Loucy (cell line): ENCODE data around the gene PAFAH1B2.

Source experiments
- H2AFZ ChIP-seq: fragments of 200-600 bp; sonication (generic); 2 replicates; pipeline ENCODE4 v1.6.0; 2016; ENCODE audit warnings: antibody characterized with exemption, mild to moderate bottlenecking, low read length, moderate library complexity
- H3F3A ChIP-seq: fragments of 200-600 bp; 2 replicates; pipeline ENCODE4 v1.6.0; 2016; ENCODE audit warnings: antibody characterized with exemption, low read depth, mild to moderate bottlenecking
- H3K27me3 ChIP-seq: fragments of 200-600 bp; sonication (generic); 2 replicates; pipeline ENCODE4 v1.6.1; 2014; ENCODE audit warnings: low read length, mild to moderate bottlenecking; ENCODE audit not compliant: insufficient read depth, poor library complexity, severe bottlenecking
- H3K36me3 ChIP-seq: fragments of 200-600 bp; sonication (generic); 2 replicates; pipeline ENCODE4 v1.6.1; 2016; ENCODE audit warnings: low read length; ENCODE audit not compliant: insufficient read depth
- H3K4me1 ChIP-seq: fragments of 200-600 bp; sonication (generic); 2 replicates; pipeline ENCODE4 v1.5.1; 2014; ENCODE audit warnings: low read length, mild to moderate bottlenecking; ENCODE audit not compliant: insufficient read depth, poor library complexity, severe bottlenecking
- H3K4me2 ChIP-seq: fragments of 200-600 bp; sonication (generic); 2 replicates; pipeline ENCODE4 v1.6.0; 2014; ENCODE audit warnings: antibody characterized with exemption, low read length, low read depth, mild to moderate bottlenecking; ENCODE audit not compliant: poor library complexity, severe bottlenecking
- H3K4me3 ChIP-seq: fragments of 200-600 bp; sonication (generic); 2 replicates; pipeline ENCODE4 v1.5.1; 2014; ENCODE audit warnings: low read length, mild to moderate bottlenecking, mixed read lengths; ENCODE audit not compliant: poor library complexity, severe bottlenecking
- H3K79me2 ChIP-seq: fragments of 200-600 bp; sonication (generic); 2 replicates; pipeline ENCODE4 v1.6.1; 2014; ENCODE audit warnings: low read length; ENCODE audit not compliant: insufficient read depth
- H3K9ac ChIP-seq: fragments of 200-600 bp; sonication (generic); 2 replicates; pipeline ENCODE4 v1.6.0; 2014; ENCODE audit warnings: mild to moderate bottlenecking, low read depth, low read length, moderate library complexity; ENCODE audit not compliant: poor library complexity, severe bottlenecking
- H3K9me2 ChIP-seq: fragments of 200-600 bp; sonication (generic); replicated peaks from 2 replicates; pipeline ENCODE4 v1.6.1; 2016; ENCODE audit warnings: low read depth, low read length, mixed read lengths
- H3K9me3 ChIP-seq: fragments of 200-600 bp; sonication (generic); 2 replicates; pipeline ENCODE4 v1.6.1; 2014; ENCODE audit warnings: mild to moderate bottlenecking, antibody characterized with exemption, low read length, low read depth; ENCODE audit not compliant: insufficient read depth
- H4K20me1 ChIP-seq: fragments of 200-600 bp; sonication (generic); 2 replicates; pipeline ENCODE4 v1.6.0; 2014; ENCODE audit warnings: antibody characterized with exemption, low read length, mild to moderate bottlenecking; ENCODE audit not compliant: insufficient read depth, poor library complexity, severe bottlenecking
- CTCF ChIP-seq: fragments of 200-600 bp; sonication (generic); conservative IDR thresholded peaks from 2 replicates; pipeline ENCODE4 v1.5.1; 2014; ENCODE audit warnings: mild to moderate bottlenecking, antibody characterized with exemption, low read length
- EZH2phosphoT487 ChIP-seq: fragments of 200-600 bp; IDR thresholded peaks from 2 replicates; pipeline ENCODE4 v1.6.1; 2018; ENCODE audit warnings: antibody characterized with exemption, mild to moderate bottlenecking, moderate library complexity, borderline replicate concordance

PAFAH1B2 gene

GRCh38 chr11:117157507-117157906 is 13.4 kb downstream of the PAFAH1B2 start:
- H3K9me3 ChIP-seq = no peaks in the 10 kb centered on the region
- no peak overlapping the region for H2AFZ ChIP-seq
- no peaks in the 10 kb centered on the region for H3K9me2 ChIP-seq
- H3K9ac ChIP-seq = no peak overlapping the region
- H3K4me2 ChIP-seq = no peak overlapping the region
- no peak overlapping the region for H3K4me3 ChIP-seq
- peaks cover 99% of the 10 kb centered on the region for H4K20me1 ChIP-seq
- TF ChIP-seq EZH2phosphoT487 = no peak
- no peak for TF ChIP-seq CTCF
- H3K4me1 ChIP-seq = peaks cover 4% of the 10 kb centered on the region
- H3F3A ChIP-seq = no peaks in the 10 kb centered on the region
- H3K27me3 ChIP-seq = no peaks in the 10 kb centered on the region
- peaks cover 96% of the 10 kb centered on the region for H3K79me2 ChIP-seq
- peaks cover 76% of the 10 kb centered on the region for H3K36me3 ChIP-seq

DNA sequence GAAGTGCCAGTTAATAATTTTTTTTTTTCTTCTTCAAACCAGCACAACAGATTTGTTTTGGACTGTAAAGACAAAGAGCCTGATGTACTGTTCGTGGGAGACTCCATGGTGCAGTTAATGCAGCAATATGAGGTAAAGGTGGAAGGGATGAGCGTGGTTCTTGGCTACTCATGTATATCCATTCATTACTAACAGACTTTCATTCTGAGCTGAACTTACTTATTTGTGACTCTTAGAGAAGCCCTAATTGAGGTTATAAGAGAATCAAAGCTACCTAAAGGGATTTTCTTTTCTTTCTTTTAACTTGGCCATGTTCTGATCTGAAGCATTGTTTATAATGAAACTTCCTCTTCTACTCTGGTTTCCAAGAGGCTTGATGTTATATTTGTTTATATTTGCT is 15.8 kb downstream of the PAFAH1B2 start:
- no peaks in the 10 kb centered on the region for H3K9me2 ChIP-seq
- H3K4me1 ChIP-seq = no peaks in the 10 kb centered on the region
- peaks cover 82% of the 10 kb centered on the region for H3K36me3 ChIP-seq
- no peak overlapping the region for H2AFZ ChIP-seq
- no peaks in the 10 kb centered on the region for H3F3A ChIP-seq
- H3K79me2 ChIP-seq = peaks cover 72% of the 10 kb centered on the region
- no peak overlapping the region for H3K4me3 ChIP-seq
- TF ChIP-seq CTCF = no peak
- no peak for TF ChIP-seq EZH2phosphoT487
- H3K9me3 ChIP-seq = no peaks in the 10 kb centered on the region
- H3K27me3 ChIP-seq = no peaks in the 10 kb centered on the region
- H3K9ac ChIP-seq = no peak overlapping the region
- peaks cover 78% of the 10 kb centered on the region for H4K20me1 ChIP-seq
- no peak overlapping the region for H3K4me2 ChIP-seq

- Histone ChIP-seq H3K4me3 (no peak overlapping the region), H3K9ac (no peak overlapping the region), H3K27me3 (no peaks in the 10 kb centered on the region), H3K4me1 (no peaks in the 10 kb centered on the region), H4K20me1 (peaks cover 69% of the 10 kb centered on the region), H3K9me3 (no peaks in the 10 kb centered on the region), H3K4me2 (no peak overlapping the region), H3K36me3 (peaks cover 84% of the 10 kb centered on the region), H3K79me2 (peaks cover 62% of the 10 kb centered on the region), H2AFZ (no peak overlapping the region), H3K9me2 (no peaks in the 10 kb centered on the region), H3F3A (no peaks in the 10 kb centered on the region)
- TF ChIP-seq CTCF (no peak), EZH2phosphoT487 (no peak)
Measured at GRCh38 chr11:117160826-117161225, 16.7 kb downstream of the PAFAH1B2 start.
